MM.1S (cell line): ENCODE measurements around the gene SMC3.
"Not testable (repeated sequence)": the region's sequence is repeated elsewhere in the genome, so short reads cannot be mapped to it uniquely, and the experiment has no call there.

ENCODE experiments used
- DNase-seq: peaks from one replicate; pipeline ENCODE4 v3.0.0-alpha.2; 2015
- H2AFZ ChIP-seq: fragments of 300-600 bp; sonication (generic); 2 replicates; pipeline ENCODE4 v1.6.0; 2016; ENCODE audit warnings: antibody characterized with exemption, low read length
- H3F3A ChIP-seq: fragments of 300-600 bp; sonication (generic); 2 replicates; pipeline ENCODE4 v1.6.1; 2016; ENCODE audit warnings: mild to moderate bottlenecking, antibody characterized with exemption, low read length, moderate library complexity, mixed read lengths; ENCODE audit not compliant: insufficient read depth
- H3K27ac ChIP-seq: fragments of 300-600 bp; sonication (generic); 2 replicates; pipeline ENCODE4 v1.5.1; 2016; ENCODE audit warnings: mild to moderate bottlenecking, low read length
- H3K27me3 ChIP-seq: fragments of 300-600 bp; sonication (generic); replicated peaks from 2 replicates; pipeline ENCODE4 v1.6.0; 2016; ENCODE audit warnings: low read length; ENCODE audit not compliant: insufficient read depth
- H3K36me3 ChIP-seq: fragments of 300-600 bp; sonication (generic); replicated peaks from 2 replicates; pipeline ENCODE4 v1.6.1; 2016; ENCODE audit warnings: mild to moderate bottlenecking, low read length, mixed read lengths; ENCODE audit not compliant: insufficient read depth
- H3K4me1 ChIP-seq: fragments of 300-600 bp; sonication (generic); 2 replicates; pipeline ENCODE4 v1.6.1; 2016; ENCODE audit warnings: low read length, mixed read lengths
- H3K4me2 ChIP-seq: fragments of 300-600 bp; sonication (generic); 2 replicates; pipeline ENCODE4 v1.6.0; 2016; ENCODE audit warnings: low read depth, low read length
- H3K4me3 ChIP-seq: fragments of 300-600 bp; sonication (generic); 2 replicates; pipeline ENCODE4 v1.5.1; 2016; ENCODE audit warnings: low read length, mixed read lengths
- H3K79me2 ChIP-seq: fragments of 300-600 bp; sonication (generic); 2 replicates; pipeline ENCODE4 v1.6.1; 2016; ENCODE audit warnings: mixed run types, low read length, mixed read lengths
- H3K9ac ChIP-seq: fragments of 300-600 bp; sonication (generic); 2 replicates; pipeline ENCODE4 v1.6.1; 2016; ENCODE audit warnings: low read length, mixed read lengths
- H3K9me2 ChIP-seq: fragments of 300-600 bp; sonication (generic); replicated peaks from 2 replicates; pipeline ENCODE4 v1.6.1; 2016; ENCODE audit warnings: mild to moderate bottlenecking, low read length, mixed read lengths; ENCODE audit not compliant: insufficient read depth
- H3K9me3 ChIP-seq: fragments of 300-600 bp; sonication (generic); replicated peaks from 2 replicates; pipeline ENCODE4 v1.6.1; 2016; ENCODE audit warnings: mild to moderate bottlenecking, low read length, mixed read lengths; ENCODE audit not compliant: insufficient read depth
- H4K20me1 ChIP-seq: fragments of 300-600 bp; sonication (generic); 2 replicates; pipeline ENCODE4 v1.6.1; 2016; ENCODE audit warnings: mild to moderate bottlenecking, low read length, moderate library complexity, mixed read lengths; ENCODE audit not compliant: insufficient read depth
- CTCF ChIP-seq: fragments of 300-600 bp; sonication (generic); IDR thresholded peaks from 2 replicates; pipeline ENCODE4 v1.5.1; 2016; ENCODE audit warnings: antibody characterized with exemption, low read length, mixed read lengths
- EZH2 ChIP-seq: fragments of 300-600 bp; sonication (generic); optimal IDR thresholded peaks from 2 replicates; pipeline ENCODE3; 2017; ENCODE audit warnings: low read depth, mild to moderate bottlenecking, antibody characterized with exemption, low read length, mixed read lengths
- EZH2phosphoT487 ChIP-seq: fragments of 300-600 bp; sonication (generic); IDR thresholded peaks from 2 replicates; pipeline ENCODE4 v1.6.1; 2018; ENCODE audit warnings: antibody characterized with exemption, low read length

SMC3 gene

GRCh38 chr10:110618230-110618610 lies 50.7 kb downstream of the SMC3 start:
- Histone ChIP-seq H3K9me2 (no peaks in the 10 kb centered on the region), H3K36me3 (no peaks in the 10 kb centered on the region), H3K9ac (no peak overlapping the region), H3K27me3 (no peaks in the 10 kb centered on the region), H3K79me2 (no peaks in the 10 kb centered on the region), H3K4me3 (no peak overlapping the region), H3K4me2 (no peak overlapping the region), H3F3A (no peaks in the 10 kb centered on the region), H4K20me1 (no peaks in the 10 kb centered on the region), H2AFZ (no peak overlapping the region), H3K9me3 (no peaks in the 10 kb centered on the region), H3K27ac (no peak overlapping the region), H3K4me1 (no peaks in the 10 kb centered on the region)
- TF ChIP-seq EZH2: no peak
- TF ChIP-seq CTCF: no peak
- TF ChIP-seq EZH2phosphoT487: no peak
- no peak for DNase-seq

- no peak overlapping the region for H2AFZ ChIP-seq
- no peaks in the 10 kb centered on the region for H3K9me2 ChIP-seq
- no peak for DNase-seq
- no peak overlapping the region for H3K4me2 ChIP-seq
- no peaks in the 10 kb centered on the region for H3K9me3 ChIP-seq
- no peaks in the 10 kb centered on the region for H3K79me2 ChIP-seq
- H4K20me1 ChIP-seq: no peaks in the 10 kb centered on the region
- TF ChIP-seq EZH2 (no peak), CTCF (no peak), EZH2phosphoT487 (no peak)
- H3F3A ChIP-seq: no peaks in the 10 kb centered on the region
- no peaks in the 10 kb centered on the region for H3K4me1 ChIP-seq
- H3K27me3 ChIP-seq: no peaks in the 10 kb centered on the region
- no peak overlapping the region for H3K27ac ChIP-seq
- no peaks in the 10 kb centered on the region for H3K36me3 ChIP-seq
- H3K9ac ChIP-seq: no peak overlapping the region
- H3K4me3 ChIP-seq: no peak overlapping the region
Measured at GRCh38 chr10:110619514-110620397, 52.3 kb downstream of the SMC3 start.

- Histone ChIP-seq H3K27me3 (no peaks in the 10 kb centered on the region), H3K4me1 (no peaks in the 10 kb centered on the region), H3K27ac (no peak overlapping the region), H3K9ac (no peak overlapping the region), H2AFZ (no peak overlapping the region), H4K20me1 (no peaks in the 10 kb centered on the region), H3K79me2 (no peaks in the 10 kb centered on the region), H3K36me3 (no peaks in the 10 kb centered on the region), H3K9me3 (no peaks in the 10 kb centered on the region), H3F3A (no peaks in the 10 kb centered on the region), H3K4me2 (no peak overlapping the region), H3K9me2 (no peaks in the 10 kb centered on the region), H3K4me3 (no peak overlapping the region)
- TF ChIP-seq CTCF (no peak), EZH2 (no peak), EZH2phosphoT487 (no peak)
- DNase-seq: no peak
Measured at GRCh38 chr10:110620398-110620719, 52.9 kb downstream of the SMC3 start.

GRCh38 chr10:110623316-110623715 lies 55.8 kb downstream of the SMC3 start:
- H3K27me3 ChIP-seq, DNase-seq, H2AFZ ChIP-seq, H3K36me3 ChIP-seq, H3K4me1 ChIP-seq, H3K4me2 ChIP-seq, H3K9me3 ChIP-seq, H3K79me2 ChIP-seq, H3K4me3 ChIP-seq, H3F3A ChIP-seq, H4K20me1 ChIP-seq, H3K9ac ChIP-seq, H3K9me2 ChIP-seq, H3K27ac ChIP-seq: not testable (repeated sequence)
